Neural cell (in vitro differentiated cells): ENCODE measurements around the gene PRKCZ. TPM values are rescaled to one million over a fixed set of nuclear protein-coding genes. Genes with fewer than 3 reads are reported as not detected.

Experiments
- H2AFZ ChIP-seq: fragments of 200-600, 300-800 bp; sonication (generic), shearing (Covaris generic); 2 replicates; pipeline ENCODE4 v1.6.0; 2014; ENCODE audit warnings: low read depth, mild to moderate bottlenecking, antibody characterized with exemption, low read length, moderate library complexity
- H3F3A ChIP-seq: fragments of 200-600 bp; shearing (Covaris generic); 2 replicates; pipeline ENCODE4 v1.6.1; 2016; ENCODE audit warnings: mild to moderate bottlenecking, moderate library complexity, mixed read lengths, antibody characterized with exemption, low read length; ENCODE audit not compliant: insufficient read depth, poor library complexity, severe bottlenecking
- H3K27ac ChIP-seq: fragments of 200-600, 300-800 bp; sonication (generic), shearing (Covaris generic); 2 replicates; pipeline ENCODE4 v1.5.1; 2014; ENCODE audit warnings: mild to moderate bottlenecking, low read length, moderate library complexity
- H3K27me3 ChIP-seq: fragments of 300-800, 200-600 bp; sonication (generic), shearing (Covaris generic); 2 replicates; pipeline ENCODE4 v1.6.0; 2014; ENCODE audit warnings: mild to moderate bottlenecking, low read depth, low read length, moderate library complexity; ENCODE audit not compliant: insufficient read depth
- H3K36me3 ChIP-seq: fragments of 300-800, 200-600 bp; sonication (generic), shearing (Covaris generic); 2 replicates; pipeline ENCODE4 v1.5.1; 2014; ENCODE audit warnings: mild to moderate bottlenecking, antibody characterized with exemption, low read length, moderate library complexity; ENCODE audit not compliant: insufficient read depth
- H3K4me2 ChIP-seq: fragments of 300-800, 200-600 bp; sonication (generic), shearing (Covaris generic); 2 replicates; pipeline ENCODE4 v1.6.0; 2014; ENCODE audit warnings: mild to moderate bottlenecking, low read length
- H3K4me3 ChIP-seq: fragments of 300-800, 200-600 bp; sonication (generic), shearing (Covaris generic); 2 replicates; pipeline ENCODE4 v1.5.1; 2014; ENCODE audit warnings: mild to moderate bottlenecking, low read length, moderate library complexity
- H3K79me2 ChIP-seq: fragments of 200-600 bp; shearing (Covaris generic); replicated peaks from 2 replicates; pipeline ENCODE4 v1.6.0; 2014; ENCODE audit warnings: mild to moderate bottlenecking, low read length, moderate library complexity; ENCODE audit not compliant: insufficient read depth
- H3K9ac ChIP-seq: fragments of 300-800, 200-600 bp; sonication (generic), shearing (Covaris generic); 2 replicates; pipeline ENCODE4 v1.6.1; 2016; ENCODE audit warnings: mild to moderate bottlenecking, low read length, mixed read lengths
- H3K9me2 ChIP-seq: fragments of 200-600 bp; shearing (Covaris generic); 2 replicates; pipeline ENCODE4 v1.6.1; 2016; ENCODE audit warnings: mild to moderate bottlenecking, low read length, mixed read lengths; ENCODE audit not compliant: insufficient read depth
- H3K9me3 ChIP-seq: fragments of 200-600, 300-800 bp; sonication (generic), shearing (Covaris generic); 2 replicates; pipeline ENCODE4 v1.6.1; 2016; ENCODE audit warnings: mild to moderate bottlenecking, mixed run types, low read length, moderate library complexity, mixed read lengths
- H4K20me1 ChIP-seq: fragments of 200-600 bp; shearing (Covaris generic); 2 replicates; pipeline ENCODE4 v1.6.1; 2016; ENCODE audit warnings: mild to moderate bottlenecking, mixed run types; ENCODE audit not compliant: insufficient read depth
- EP300 ChIP-seq: fragments of 450-650 bp; conservative IDR thresholded peaks from 2 replicates; pipeline ENCODE4 v1.6.1; 2014; ENCODE audit warnings: antibody characterized with exemption, mild to moderate bottlenecking, moderate library complexity; ENCODE audit not compliant: poor library complexity, severe bottlenecking
- EZH2 ChIP-seq: fragments of 200-600, 300-800 bp; shearing (Covaris generic), sonication (generic); IDR thresholded peaks from 2 replicates; pipeline ENCODE4 v1.6.1; 2014; ENCODE audit warnings: antibody characterized with exemption, low read length, borderline replicate concordance, mild to moderate bottlenecking; ENCODE audit not compliant: insufficient read depth, poor library complexity, severe bottlenecking
- MXI1 ChIP-seq: fragments of 450-650 bp; conservative IDR thresholded peaks from 2 replicates; pipeline ENCODE4 v1.6.1; 2014; ENCODE audit warnings: antibody characterized with exemption, mild to moderate bottlenecking; ENCODE audit not compliant: poor library complexity, severe bottlenecking
- POLR2AphosphoS5 ChIP-seq: IDR thresholded peaks from 2 replicates; pipeline ENCODE4 v1.6.1; 2012
- RAD21 ChIP-seq: fragments of 450-650 bp; conservative IDR thresholded peaks from 2 replicates; pipeline ENCODE4 v1.6.1; 2014; ENCODE audit warnings: antibody characterized with exemption, mild to moderate bottlenecking, moderate library complexity
- SMC3 ChIP-seq: fragments of 450-650 bp; conservative IDR thresholded peaks from 2 replicates; pipeline ENCODE4 v1.6.1; 2014; ENCODE audit warnings: antibody characterized with exemption, mild to moderate bottlenecking, moderate library complexity; ENCODE audit not compliant: poor library complexity
- TAF1 ChIP-seq: IDR thresholded peaks from 2 replicates; pipeline ENCODE4 v1.6.1; 2012; ENCODE audit warnings: low read depth
- polyA plus RNA-seq: library from polyadenylated mRNA; depleted of rRNA; stranded (reverse); fragments of >200 nt; gene quantifications from 2 replicates; pipeline ENCODE4 v1.2.3, GENCODE V29; 2014
- TF ChIP-seq, protein P1 (sequence below): IDR thresholded peaks from 2 replicates; pipeline ENCODE4 v1.6.1; 2012; ENCODE audit warnings: borderline replicate concordance
- TF ChIP-seq, protein P2 (sequence below): fragments of 450-650 bp; IDR thresholded peaks from 2 replicates; pipeline ENCODE4 v1.5.1; 2014; ENCODE audit warnings: antibody characterized with exemption, mild to moderate bottlenecking, moderate library complexity; ENCODE audit not compliant: poor library complexity, severe bottlenecking

PRKCZ gene
- polyA plus RNA-seq, 1 donor from 2014 or later, result 54.9 TPM

DNA sequence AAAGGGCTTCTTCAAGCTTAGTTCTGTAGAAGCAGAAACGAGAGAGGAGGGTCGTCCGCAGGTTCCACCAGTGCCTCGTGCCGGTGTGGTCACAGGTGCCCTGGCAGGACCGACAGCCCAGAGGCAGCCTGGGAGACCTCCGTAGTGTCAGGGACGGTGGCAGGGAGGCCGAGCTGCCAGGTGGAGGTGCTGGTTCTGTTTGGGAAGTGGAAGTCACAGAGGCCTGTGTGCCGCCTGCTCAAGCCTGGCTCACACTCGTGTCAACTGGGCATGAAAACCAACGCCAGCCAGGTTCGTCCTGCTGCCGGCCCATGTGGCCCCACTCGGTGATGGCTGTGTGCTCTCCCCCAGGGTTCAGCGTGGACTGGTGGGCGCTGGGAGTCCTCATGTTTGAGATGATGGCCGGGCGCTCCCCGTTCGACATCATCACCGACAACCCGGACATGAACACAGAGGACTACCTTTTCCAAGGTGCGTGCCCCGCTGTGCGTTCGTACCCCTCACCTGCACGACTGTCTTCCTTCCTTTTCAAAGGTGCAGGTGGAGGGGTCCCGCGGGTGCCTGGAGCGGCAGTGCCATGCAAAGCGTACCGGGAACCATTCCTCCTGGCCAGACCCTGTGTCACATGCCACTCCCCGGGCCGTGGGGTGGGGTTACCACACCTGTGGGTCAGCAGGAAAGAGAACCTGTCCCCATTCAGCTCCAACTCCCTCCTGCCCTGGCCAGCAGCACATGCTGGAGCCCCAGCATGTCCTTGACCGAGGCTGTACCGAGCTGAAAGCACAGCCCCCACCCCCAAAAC, 123.5 kb downstream of the PRKCZ start:
- Histone ChIP-seq H3K36me3 (no peaks in the 10 kb centered on the region), H3K9ac (no peak overlapping the region)

DNA sequence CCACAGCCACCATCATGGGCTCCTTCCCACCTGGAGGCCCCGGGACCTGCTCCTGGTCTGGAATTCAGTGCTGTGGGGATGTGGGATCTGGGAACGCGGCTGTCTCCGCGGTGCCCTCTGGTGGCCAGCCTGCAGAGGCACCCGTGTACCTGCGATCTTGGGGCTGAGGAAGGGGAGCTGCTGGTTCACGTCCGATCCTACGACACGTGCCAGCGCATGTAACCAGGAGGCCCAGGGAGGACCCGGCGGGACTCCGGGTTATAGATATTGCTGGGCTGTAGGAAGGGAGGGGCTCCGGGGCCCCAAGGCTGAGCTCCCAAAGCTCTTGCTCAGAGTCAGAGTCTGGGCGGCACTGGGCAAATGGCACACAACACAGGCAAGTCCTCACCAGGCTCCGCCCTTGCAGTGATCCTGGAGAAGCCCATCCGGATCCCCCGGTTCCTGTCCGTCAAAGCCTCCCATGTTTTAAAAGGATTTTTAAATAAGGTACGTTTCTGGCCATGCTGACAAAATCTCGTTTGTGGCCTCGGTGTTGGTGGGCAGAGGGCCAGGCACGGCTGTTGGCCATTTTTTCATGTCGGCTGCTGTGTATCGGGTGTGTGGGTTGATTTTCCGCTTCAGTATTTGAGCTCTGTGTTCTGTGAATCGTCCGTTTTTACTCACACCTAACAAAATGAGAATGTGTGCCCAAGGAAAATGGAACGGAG, 124.3 kb downstream of the PRKCZ start:
- Histone ChIP-seq H3F3A (no peaks in the 10 kb centered on the region), H3K27me3 (no peaks in the 10 kb centered on the region), H3K9me2 (no peaks in the 10 kb centered on the region), H3K9me3 (no peaks in the 10 kb centered on the region), H2AFZ (no peak overlapping the region), H3K36me3 (no peaks in the 10 kb centered on the region), H4K20me1 (no peaks in the 10 kb centered on the region), H3K79me2 (no peaks in the 10 kb centered on the region), H3K9ac (no peak overlapping the region), H3K4me2 (no peak overlapping the region), H3K4me3 (no peak overlapping the region), H3K27ac (no peak overlapping the region)
- TF ChIP-seq RAD21, result peak; percentile 77
- TF ChIP-seq TAF1, result no peak
- TF ChIP-seq, protein P1, sequence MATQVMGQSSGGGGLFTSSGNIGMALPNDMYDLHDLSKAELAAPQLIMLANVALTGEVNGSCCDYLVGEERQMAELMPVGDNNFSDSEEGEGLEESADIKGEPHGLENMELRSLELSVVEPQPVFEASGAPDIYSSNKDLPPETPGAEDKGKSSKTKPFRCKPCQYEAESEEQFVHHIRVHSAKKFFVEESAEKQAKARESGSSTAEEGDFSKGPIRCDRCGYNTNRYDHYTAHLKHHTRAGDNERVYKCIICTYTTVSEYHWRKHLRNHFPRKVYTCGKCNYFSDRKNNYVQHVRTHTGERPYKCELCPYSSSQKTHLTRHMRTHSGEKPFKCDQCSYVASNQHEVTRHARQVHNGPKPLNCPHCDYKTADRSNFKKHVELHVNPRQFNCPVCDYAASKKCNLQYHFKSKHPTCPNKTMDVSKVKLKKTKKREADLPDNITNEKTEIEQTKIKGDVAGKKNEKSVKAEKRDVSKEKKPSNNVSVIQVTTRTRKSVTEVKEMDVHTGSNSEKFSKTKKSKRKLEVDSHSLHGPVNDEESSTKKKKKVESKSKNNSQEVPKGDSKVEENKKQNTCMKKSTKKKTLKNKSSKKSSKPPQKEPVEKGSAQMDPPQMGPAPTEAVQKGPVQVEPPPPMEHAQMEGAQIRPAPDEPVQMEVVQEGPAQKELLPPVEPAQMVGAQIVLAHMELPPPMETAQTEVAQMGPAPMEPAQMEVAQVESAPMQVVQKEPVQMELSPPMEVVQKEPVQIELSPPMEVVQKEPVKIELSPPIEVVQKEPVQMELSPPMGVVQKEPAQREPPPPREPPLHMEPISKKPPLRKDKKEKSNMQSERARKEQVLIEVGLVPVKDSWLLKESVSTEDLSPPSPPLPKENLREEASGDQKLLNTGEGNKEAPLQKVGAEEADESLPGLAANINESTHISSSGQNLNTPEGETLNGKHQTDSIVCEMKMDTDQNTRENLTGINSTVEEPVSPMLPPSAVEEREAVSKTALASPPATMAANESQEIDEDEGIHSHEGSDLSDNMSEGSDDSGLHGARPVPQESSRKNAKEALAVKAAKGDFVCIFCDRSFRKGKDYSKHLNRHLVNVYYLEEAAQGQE, result peak; percentile 90
- TF ChIP-seq, protein P2, sequence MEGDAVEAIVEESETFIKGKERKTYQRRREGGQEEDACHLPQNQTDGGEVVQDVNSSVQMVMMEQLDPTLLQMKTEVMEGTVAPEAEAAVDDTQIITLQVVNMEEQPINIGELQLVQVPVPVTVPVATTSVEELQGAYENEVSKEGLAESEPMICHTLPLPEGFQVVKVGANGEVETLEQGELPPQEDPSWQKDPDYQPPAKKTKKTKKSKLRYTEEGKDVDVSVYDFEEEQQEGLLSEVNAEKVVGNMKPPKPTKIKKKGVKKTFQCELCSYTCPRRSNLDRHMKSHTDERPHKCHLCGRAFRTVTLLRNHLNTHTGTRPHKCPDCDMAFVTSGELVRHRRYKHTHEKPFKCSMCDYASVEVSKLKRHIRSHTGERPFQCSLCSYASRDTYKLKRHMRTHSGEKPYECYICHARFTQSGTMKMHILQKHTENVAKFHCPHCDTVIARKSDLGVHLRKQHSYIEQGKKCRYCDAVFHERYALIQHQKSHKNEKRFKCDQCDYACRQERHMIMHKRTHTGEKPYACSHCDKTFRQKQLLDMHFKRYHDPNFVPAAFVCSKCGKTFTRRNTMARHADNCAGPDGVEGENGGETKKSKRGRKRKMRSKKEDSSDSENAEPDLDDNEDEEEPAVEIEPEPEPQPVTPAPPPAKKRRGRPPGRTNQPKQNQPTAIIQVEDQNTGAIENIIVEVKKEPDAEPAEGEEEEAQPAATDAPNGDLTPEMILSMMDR, result peak; percentile 82
- no peak for TF ChIP-seq EZH2
- peak; percentile 86 for TF ChIP-seq SMC3
- no peak for TF ChIP-seq EP300

More for the DNA sequence above, 123.5 kb downstream of the PRKCZ start:
- TF ChIP-seq SMC3 (no peak), POLR2AphosphoS5 (no peak), RAD21 (no peak), TAF1 (no peak), EP300 (no peak), MXI1 (no peak)
- TF ChIP-seq, protein P2, result no peak
- TF ChIP-seq, protein P1, result no peak
- no peak overlapping the region for H3K27ac ChIP-seq
- H4K20me1 ChIP-seq, result no peaks in the 10 kb centered on the region
- no peak overlapping the region for H2AFZ ChIP-seq
- H3K9me2 ChIP-seq, result no peaks in the 10 kb centered on the region
- no peaks in the 10 kb centered on the region for H3K9me3 ChIP-seq
- H3K4me2 ChIP-seq, result no peak overlapping the region
- H3F3A ChIP-seq, result no peaks in the 10 kb centered on the region
- no peaks in the 10 kb centered on the region for H3K27me3 ChIP-seq
- H3K4me3 ChIP-seq, result no peak overlapping the region
- no peaks in the 10 kb centered on the region for H3K79me2 ChIP-seq
